ENCODE results near the gene GNL1.
A peak's percentile ranks its signal among the peaks of the same experiment; 100 is the strongest.
"Not testable (repeated sequence)": the region's sequence is repeated elsewhere in the genome, so short reads cannot be mapped to it uniquely, and the experiment has no call there.

Gene GNL1

DNA sequence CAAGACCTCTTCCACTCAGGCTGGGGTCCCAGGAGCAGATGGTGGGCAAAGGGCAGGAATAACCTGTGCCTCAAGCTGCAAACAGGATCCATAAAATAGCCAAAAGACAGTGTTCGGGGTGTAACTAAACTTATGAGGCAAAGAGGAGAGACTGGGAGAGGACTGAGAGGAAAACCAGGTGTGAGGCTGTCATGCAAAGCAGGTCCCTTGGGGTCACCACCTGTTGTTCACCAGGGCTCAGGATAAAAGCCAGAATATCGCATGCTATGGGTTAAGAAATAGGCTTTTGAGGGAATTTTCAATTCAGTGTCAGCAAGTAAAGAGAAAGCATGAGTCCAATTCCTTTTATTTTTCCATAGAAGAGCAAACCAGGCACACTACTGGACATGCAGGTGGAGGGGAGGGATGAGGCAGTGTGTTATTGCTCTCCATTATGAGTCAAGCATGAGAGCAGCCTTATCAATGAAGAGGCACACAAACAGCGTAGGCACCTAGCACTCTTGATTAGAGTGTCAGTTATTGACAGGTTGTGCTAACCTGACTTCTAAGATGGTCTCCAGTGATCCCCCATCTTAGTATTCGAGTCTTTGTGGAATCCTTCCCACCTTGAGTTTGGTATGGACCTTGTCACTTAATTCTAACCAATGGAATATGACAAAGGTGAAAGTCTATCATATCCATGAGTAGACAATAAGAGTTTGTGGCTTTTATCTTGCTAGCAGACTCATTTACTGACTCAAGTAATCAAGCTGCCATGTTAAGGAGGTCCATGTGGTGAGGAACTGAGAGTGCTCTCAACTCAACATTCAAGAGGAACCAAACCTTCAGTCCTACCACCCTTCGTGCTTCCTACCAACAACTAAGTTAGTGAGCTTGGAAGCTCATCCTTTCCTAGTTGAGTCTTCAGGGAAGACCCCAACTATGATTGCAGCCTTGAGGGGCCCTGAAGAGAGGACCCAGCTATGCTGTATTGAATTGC lies 48.2 kb downstream of the GNL1 start:
- TF ChIP-seq POLR2A (IDR thresholded peaks at IDR 0.05; ENCODE audit: low read depth, low read length): no peak
- no peak for TF ChIP-seq POLR2AphosphoS5 (IDR thresholded peaks at IDR 0.05; ENCODE audit: low read depth, low read length)
- DNase-seq (ENCODE audit: insufficient read length) (no peak), FAIRE-seq (peak; percentile 92)

DNA sequence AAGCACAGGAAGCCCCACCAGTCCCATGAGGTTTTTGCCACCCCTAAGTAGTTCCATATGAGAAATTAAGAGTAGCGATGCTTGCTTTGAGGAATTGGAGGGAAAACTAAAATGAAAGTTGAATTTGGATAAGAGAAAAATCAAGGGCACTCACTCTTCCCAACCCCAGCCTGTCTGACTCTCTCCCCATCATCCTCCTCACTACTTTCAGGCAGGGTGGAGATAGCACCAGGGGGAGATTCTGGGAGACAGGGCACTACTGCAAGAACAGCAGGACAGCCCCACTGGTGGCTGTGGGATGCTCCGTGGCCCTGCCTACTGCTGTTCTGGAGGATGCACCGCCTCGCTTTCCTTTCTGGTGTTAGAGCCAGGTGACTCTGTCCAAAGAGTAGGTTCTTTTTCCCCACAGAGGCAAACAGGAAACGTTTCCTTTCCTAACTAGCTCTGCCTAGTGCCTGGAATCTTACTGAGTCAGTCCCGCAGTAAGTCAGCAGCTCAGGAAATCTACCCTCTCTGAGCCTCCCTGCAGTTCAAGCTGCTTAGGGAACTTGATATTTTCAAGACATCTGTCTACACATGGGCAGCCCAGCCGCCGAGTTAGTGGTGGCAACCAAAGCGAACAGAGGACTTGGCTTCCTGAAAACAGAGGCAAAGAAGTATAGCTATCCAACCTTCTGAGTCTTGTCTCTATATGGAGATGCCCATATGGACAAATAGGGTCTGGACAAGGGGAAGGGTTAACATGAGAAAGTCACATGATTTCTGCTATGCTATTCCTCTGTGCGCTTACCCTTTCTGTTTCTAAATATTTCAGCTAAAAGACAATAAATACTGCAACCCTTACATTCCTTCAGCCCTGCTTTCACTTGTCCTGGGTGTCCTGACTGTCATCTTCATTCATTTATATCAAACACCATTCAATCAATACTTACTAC lies 55.6 kb downstream of the GNL1 start:
- no peak for TF ChIP-seq POLR2AphosphoS5 (IDR thresholded peaks at IDR 0.05; ENCODE audit: low read depth, low read length)
- no peak for TF ChIP-seq TAF1 (IDR thresholded peaks at IDR 0.05; ENCODE audit: borderline replicate concordance, low read depth, low read length)
- no peak for DNase-seq (ENCODE audit: insufficient read length)
- peak; percentile 77 for FAIRE-seq

DNA sequence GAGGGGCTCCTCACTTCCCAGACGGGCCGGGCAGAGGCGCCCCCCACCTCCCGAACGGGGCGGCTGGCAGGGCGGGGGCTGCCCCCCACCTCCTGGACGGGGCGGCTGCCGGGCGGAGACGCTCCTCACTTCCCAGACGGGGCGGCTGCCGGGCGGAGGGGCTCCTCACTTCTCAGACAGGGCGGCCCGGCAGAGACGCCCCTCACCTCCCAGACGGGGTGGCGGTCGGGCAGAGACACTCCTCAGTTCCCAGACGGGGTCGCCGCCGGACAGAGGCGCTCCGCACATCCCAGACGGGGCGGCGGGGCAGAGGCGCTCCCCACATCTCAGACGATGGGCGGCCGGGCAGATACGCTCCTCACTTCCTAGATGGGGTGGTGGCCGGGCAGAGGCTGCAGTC lies 57.6 kb downstream of the GNL1 start:
- not testable (repeated sequence) for FAIRE-seq; DNase-seq (ENCODE audit: insufficient read length)

DNA sequence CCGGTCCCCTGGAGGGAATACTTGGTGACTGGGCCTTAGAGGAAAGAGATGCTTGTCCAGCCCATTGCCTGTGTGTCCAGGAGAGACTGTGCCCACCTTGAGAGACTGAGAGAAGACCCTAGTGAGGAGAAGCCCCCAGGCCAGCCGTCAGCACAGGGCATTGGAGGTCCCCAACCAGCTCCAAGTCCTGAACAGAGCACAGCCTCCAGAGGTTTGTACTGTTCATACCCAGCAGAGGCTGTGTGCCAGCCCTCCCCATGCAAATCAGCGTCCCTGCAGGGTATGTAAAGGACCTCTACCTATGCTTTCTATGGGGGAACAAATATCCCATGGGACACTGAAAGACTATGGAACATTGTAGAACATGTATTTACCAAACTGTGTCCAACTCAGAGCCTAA lies 58.6 kb downstream of the GNL1 start:
- no peak for TF ChIP-seq TAF1 (IDR thresholded peaks at IDR 0.05; ENCODE audit: borderline replicate concordance, low read depth, low read length)
- TF ChIP-seq POLR2A (IDR thresholded peaks at IDR 0.05; ENCODE audit: low read depth, low read length): no peak
- no peak for TF ChIP-seq POLR2AphosphoS5 (IDR thresholded peaks at IDR 0.05; ENCODE audit: low read depth, low read length)
- FAIRE-seq (no peak), DNase-seq (ENCODE audit: insufficient read length) (no peak)

DNA sequence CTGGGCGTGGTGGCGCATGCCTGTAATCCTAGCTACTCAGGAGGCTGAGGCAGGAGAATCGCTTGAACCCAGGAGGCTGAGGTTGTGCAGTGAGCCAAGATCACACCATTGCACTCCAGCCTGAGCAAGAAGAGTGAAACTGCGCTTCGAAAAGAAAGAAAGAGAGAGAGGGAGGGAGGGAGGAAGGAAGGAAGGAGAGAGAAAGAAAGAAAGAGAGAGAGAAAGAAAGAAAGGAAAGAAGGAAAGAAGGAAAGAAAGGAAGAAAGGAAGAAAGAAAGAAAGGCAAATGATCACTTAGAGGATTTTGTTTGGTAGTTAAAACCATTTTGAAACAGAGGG lies 59.1 kb downstream of the GNL1 start:
- FAIRE-seq; DNase-seq (ENCODE audit: insufficient read length): not testable (repeated sequence)

DNA sequence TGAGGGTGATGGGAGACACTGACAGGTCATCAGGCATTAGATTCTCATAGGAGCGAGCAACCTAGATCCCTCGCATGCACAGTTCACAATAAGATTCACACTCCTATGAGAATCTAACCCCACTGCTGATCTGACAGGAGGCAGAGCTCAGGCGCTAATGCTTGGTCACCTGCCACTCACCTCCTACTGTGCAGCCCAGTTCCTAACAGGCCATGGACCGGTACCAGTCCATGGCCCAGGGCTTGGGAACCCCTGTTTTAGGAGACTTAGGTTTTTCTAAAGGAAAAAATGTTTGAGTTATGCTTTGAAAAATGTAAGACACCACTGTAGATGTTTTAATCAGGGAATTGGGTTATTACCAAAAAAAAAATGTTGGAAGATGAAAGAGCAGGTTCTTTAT lies 60.3 kb downstream of the GNL1 start:
- DNase-seq (ENCODE audit: insufficient read length) (no peak), FAIRE-seq (no peak)
- TF ChIP-seq POLR2AphosphoS5 (IDR thresholded peaks at IDR 0.05; ENCODE audit: low read depth, low read length) (no peak), TAF1 (IDR thresholded peaks at IDR 0.05; ENCODE audit: borderline replicate concordance, low read depth, low read length) (no peak), POLR2A (IDR thresholded peaks at IDR 0.05; ENCODE audit: low read depth, low read length) (no peak)

DNA sequence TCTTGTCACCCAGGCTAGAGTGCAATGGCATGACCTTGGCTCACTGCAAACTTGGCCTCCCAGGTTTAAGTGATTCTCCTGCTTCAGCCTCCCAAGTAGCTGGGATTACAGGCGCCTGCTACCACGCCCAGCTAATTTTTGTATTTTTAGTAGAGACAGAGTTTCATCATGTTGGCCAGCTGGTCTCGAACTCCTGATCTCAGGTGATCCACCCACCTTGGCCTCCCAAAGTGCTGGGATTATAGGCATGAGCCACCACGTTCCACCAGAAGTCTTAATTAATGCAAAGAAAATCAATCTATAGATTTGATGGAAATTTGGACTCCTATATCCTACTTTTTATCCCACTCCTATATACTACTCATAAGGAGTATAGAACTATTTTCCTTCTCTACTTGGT lies 61.2 kb downstream of the GNL1 start:
- FAIRE-seq; DNase-seq (ENCODE audit: insufficient read length): not testable (repeated sequence)

DNA sequence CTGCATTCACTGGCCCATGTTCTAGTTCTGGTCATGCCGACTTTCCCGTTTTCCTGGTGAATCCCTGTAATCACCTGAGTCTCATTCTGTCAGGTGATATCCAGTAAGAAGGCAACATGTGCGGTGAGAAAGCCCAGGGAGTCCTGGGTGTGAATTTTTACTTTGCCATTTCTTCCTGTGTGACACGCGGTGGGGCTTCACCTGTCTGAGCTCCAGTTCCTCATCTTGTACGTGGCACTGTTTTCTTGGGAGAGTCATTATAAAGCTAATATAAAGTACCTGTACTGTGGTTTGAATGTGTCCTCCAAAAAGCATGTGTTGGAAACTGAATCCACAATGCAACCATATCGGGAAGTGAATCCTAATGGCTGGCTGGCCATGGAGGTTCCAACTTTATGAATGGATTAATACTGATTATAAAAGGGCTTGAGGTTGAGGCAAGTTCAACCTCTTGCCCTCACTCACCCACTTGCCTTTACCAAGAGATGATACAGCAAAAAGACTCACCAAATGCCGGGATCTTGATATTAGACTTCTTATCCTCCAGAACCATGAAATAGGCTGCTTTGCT lies 61.9 kb downstream of the GNL1 start:
- DNase-seq (ENCODE audit: insufficient read length) (no peak), FAIRE-seq (no peak)
- no peak for TF ChIP-seq TAF1 (IDR thresholded peaks at IDR 0.05; ENCODE audit: borderline replicate concordance, low read depth, low read length)
- TF ChIP-seq POLR2A (IDR thresholded peaks at IDR 0.05; ENCODE audit: low read depth, low read length): peak; percentile 9; the same call in 1 of the 2 replicates
- no peak; the same call in 1 of the 2 replicates for TF ChIP-seq POLR2AphosphoS5 (IDR thresholded peaks at IDR 0.05; ENCODE audit: low read depth, low read length)

DNA sequence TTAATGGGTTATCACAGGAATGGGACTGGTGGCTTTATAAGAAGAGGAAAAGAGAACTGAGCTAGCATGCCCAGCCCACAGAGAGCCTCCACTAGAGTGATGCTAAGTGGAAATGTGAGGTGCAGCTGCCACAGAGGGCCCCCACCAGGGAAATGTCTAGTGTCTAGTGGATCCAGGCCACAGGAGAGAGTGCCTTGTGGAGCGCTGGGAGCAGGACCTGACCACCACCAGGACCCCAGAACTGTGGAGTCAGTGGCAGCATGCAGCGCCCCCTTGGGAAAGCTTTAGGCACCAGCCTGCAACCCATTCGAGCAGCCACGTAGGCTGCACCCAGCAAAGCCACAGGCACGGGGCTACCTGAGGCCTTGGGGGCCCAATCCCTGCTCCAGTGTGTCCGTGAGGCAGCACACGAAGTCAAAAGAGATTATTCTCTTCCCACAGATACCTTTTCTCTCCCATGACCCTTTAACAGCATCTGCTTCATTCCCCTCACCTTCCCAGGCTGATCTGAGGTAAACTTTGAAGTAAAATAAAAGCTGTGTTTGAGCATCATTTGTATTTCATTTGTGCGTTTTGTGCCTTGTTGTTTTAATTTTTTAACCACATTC lies 62.5 kb downstream of the GNL1 start:
- TF ChIP-seq POLR2AphosphoS5 (IDR thresholded peaks at IDR 0.05; ENCODE audit: low read depth, low read length) (peak; percentile 99), TAF1 (IDR thresholded peaks at IDR 0.05; ENCODE audit: borderline replicate concordance, low read depth, low read length) (no peak), POLR2A (IDR thresholded peaks at IDR 0.05; ENCODE audit: low read depth, low read length) (peak; percentile 95)
- DNase-seq (ENCODE audit: insufficient read length) (no peak), FAIRE-seq (no peak)

DNA sequence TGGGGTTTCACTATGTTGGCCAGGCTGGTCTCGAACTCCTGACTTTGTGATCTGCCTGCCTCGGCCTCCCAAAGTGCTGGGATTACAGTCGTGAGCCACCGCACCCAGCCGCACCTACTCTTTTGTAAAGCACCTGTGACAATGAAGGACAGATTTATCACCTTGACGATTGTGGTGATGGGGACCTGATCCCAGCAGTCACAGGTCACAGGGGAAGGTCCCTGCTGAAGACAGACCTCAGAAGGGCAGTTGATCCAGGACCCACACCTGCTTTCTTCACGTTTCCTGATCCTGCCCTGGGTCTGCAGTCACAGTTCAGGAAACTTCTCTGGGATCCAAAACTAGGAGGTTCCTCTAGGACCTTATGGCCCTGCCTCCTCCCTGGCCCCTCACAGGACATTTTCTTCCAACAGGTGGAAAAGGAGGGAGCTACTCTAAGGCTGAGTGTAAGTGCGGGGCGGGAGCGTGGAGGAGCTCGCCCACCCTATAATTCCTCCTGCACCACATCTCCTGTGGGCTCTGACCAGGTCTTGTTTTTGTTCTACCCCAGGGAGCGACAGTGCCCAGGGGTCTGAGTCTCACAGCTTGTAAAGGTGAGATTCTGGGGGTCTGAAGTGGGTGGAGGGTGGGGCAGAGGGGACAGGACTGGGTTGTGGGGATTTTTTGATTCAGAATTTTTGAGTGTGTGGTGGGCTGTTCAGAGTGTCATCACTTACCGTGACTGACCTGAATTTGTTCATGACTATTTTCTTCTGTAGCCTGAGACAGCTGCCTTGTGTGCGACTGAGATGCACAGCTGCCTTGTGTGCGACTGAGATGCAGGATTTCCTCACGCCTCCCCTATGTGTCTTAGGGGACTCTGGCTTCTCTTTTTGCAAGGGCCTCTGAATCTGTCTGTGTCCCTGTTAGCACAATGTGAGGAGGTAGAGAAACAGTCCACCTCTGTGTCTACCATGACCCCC lies 64.0 kb downstream of the GNL1 start:
- DNase-seq (ENCODE audit: insufficient read length) (no peak), FAIRE-seq (peak; percentile 17)
- TF ChIP-seq TAF1 (IDR thresholded peaks at IDR 0.05; ENCODE audit: borderline replicate concordance, low read depth, low read length) (no peak), POLR2AphosphoS5 (IDR thresholded peaks at IDR 0.05; ENCODE audit: low read depth, low read length) (peak; percentile 41)

Data from GM12892 (cell line).